AG04449 (cell line): ENCODE measurements around the gene MDC1.

Experiments
- CTCF ChIA-PET: fragments of 350-600 bp; formaldehyde crosslinking; extraction: SDS; loops from one replicate; lab custom pipeline; 2021; ENCODE audit warnings: antibody characterized with exemption; lab: Yijun Ruan, JAX
- POLR2A ChIA-PET: fragments of 400-600, 350-600 bp; formaldehyde crosslinking; extraction: SDS; loops from one replicate; lab custom pipeline; 2020; ENCODE audit warnings: antibody characterized with exemption, inconsistent platforms; lab: Yijun Ruan, JAX
- DNase-seq: peaks from one replicate; pipeline ENCODE4 v3.0.0-alpha.2; 2010; ENCODE audit warnings: low read depth, low spot score
- H3K4me3 ChIP-seq: 2 replicates; pipeline ENCODE4 v1.5.1; 2011; ENCODE audit warnings: low read depth, mild to moderate bottlenecking, control low read depth, low read length
- TF ChIP-seq, protein P1 (sequence below): IDR thresholded peaks from one replicate; pipeline ENCODE4 v1.5.1; 2011; ENCODE audit warnings: mild to moderate bottlenecking, moderate library complexity, low read length, control low read depth, inconsistent platforms; ENCODE audit not compliant: insufficient read depth; ENCODE audit errors: missing control alignments

Gene MDC1

DNA sequence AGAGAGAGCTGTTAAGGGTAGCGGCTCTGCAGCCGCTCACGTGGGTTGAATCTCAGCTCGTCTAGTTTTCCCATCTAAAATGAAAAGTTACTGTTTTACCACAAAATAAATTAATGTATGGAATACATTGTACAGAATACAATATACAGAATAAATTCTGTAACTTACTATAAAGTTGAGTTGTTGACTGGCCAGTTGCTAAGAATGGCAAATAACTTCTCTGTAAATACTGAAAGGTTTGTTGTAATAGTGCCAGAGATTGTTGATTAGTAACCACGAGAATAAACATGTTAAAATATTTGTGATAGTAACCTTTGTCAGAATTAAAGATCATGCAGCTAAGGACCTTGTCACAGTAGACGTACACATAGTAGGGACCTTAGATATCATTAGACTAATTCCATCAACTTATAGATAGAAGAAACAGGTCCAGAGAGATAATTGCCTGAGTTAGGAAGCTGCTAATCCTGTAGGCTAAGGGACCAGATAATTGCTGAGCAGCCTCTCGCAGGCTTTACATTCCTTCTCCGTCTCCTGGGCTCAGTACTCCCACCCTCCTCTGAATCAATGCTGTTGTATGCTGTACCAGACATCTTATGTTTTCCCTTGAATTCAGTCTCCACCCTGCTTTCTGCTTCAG, 25.8 kb downstream of the MDC1 start:
- POLR2A ChIA-PET, result interaction anchor here (0.6 to 1.4 kb wide), 8 partner anchors 11 to 90 kb away, joined by 3 to 6 read pairs (median 4); partner anchors contain the start of genes FLOT1 and TUBB
- TF ChIP-seq, protein P1, sequence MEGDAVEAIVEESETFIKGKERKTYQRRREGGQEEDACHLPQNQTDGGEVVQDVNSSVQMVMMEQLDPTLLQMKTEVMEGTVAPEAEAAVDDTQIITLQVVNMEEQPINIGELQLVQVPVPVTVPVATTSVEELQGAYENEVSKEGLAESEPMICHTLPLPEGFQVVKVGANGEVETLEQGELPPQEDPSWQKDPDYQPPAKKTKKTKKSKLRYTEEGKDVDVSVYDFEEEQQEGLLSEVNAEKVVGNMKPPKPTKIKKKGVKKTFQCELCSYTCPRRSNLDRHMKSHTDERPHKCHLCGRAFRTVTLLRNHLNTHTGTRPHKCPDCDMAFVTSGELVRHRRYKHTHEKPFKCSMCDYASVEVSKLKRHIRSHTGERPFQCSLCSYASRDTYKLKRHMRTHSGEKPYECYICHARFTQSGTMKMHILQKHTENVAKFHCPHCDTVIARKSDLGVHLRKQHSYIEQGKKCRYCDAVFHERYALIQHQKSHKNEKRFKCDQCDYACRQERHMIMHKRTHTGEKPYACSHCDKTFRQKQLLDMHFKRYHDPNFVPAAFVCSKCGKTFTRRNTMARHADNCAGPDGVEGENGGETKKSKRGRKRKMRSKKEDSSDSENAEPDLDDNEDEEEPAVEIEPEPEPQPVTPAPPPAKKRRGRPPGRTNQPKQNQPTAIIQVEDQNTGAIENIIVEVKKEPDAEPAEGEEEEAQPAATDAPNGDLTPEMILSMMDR, result no peak
- CTCF ChIA-PET, result interaction anchor here (1.1 to 2.4 kb wide), 4 partner anchors 12 to 31 kb away, joined by 4 to 12 read pairs (median 4); partner anchors contain the start of gene MDC1
- peak overlapping the region; percentile 98 for H3K4me3 ChIP-seq
- no peak for DNase-seq

DNA sequence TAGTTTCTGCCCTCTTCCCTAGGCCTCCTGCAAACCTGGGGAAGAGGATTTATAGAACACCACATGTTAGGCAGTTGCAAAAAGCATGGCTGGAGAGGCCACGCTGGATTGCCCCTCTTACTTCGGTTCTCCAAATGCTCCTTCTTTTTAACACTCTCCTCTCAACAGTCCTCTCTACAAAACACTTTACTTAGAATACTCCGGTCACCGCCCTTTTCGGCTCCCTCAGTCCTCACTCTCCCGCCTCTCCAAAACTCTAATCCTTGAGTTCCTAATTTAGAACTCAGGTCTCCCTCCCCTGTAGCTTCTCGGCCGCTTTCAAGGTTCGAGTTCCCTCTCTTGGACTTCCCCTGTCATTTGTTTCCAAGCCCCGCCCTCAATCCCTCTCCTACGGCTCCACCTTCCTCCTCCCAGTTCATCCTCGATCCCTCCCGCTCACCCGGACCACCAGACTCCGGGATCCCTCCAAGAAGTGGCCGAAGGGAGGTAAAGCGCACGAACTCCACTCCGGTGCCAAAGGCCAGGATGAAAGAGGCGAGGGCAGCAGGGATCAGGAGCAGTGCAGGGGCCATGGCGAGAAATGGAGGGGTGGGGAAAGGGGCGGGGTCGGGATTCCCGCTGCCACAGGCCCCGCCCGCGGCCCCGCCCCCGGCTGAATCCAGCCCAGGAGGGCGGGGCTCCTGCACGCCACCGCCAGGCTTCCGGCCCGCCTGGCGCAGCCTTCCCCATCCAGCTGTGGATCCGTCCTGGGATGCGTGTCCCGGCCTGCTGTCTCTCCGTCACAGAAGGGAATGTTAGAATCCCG, 26.5 kb downstream of the MDC1 start, which contains the start of gene NRM:
NRM (minus strand) TSS at position 582 of the 805 bp plus-strand sequence; CDS start at position 572, 10 bp downstream.
- ChIA-PET POLR2A (interaction anchor here (0.6 to 1.4 kb wide), 10 partner anchors 12 to 91 kb away, joined by 3 to 6 read pairs (median 4); partner anchors contain the start of genes FLOT1, MDC1, MRPS18B and TUBB), CTCF (interaction anchor here (1.1 to 3.4 kb wide), 6 partner anchors 12 to 32 kb away, joined by 3 to 31 read pairs (median 4); partner anchors contain the start of genes MDC1 and TUBB)
- TF ChIP-seq, protein P1, result no peak
- no peak for DNase-seq
- H3K4me3 ChIP-seq, result peak within 1 kb of the TSS; percentile 98

DNA sequence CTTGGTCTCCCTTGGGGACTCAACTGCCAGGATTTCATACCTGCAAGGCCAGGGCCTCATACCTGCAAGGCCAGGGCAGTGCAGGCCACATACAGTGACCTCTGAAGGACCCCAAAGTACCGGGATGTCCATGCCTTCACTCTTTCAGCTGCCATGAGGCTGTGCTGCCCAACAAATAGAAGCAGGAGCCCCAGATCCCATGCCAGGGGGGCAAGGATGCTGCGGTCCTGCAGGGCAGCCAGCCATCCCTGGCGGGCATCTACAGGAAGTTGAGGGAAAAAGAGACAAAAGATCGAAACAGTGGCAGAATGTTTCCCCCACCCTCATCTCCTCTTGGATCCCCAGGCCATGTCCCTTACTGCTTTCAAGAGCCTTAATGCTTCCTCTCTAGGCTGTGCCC, 27.1 kb downstream of the MDC1 start:
- H3K4me3 ChIP-seq, result peak overlapping the region; percentile 98
- CTCF ChIA-PET, result interaction anchor here (1.3 to 3.4 kb wide), 4 partner anchors 12 to 32 kb away, joined by 3 to 31 read pairs (median 8); partner anchors contain the start of gene TUBB
- DNase-seq, result no peak
- POLR2A ChIA-PET, result interaction anchor here (0.6 to 1.4 kb wide), 5 partner anchors 27 to 72 kb away, joined by 3 to 6 read pairs (median 4); partner anchors contain the start of genes MDC1 and MRPS18B
- TF ChIP-seq, protein P1, result no peak

DNA sequence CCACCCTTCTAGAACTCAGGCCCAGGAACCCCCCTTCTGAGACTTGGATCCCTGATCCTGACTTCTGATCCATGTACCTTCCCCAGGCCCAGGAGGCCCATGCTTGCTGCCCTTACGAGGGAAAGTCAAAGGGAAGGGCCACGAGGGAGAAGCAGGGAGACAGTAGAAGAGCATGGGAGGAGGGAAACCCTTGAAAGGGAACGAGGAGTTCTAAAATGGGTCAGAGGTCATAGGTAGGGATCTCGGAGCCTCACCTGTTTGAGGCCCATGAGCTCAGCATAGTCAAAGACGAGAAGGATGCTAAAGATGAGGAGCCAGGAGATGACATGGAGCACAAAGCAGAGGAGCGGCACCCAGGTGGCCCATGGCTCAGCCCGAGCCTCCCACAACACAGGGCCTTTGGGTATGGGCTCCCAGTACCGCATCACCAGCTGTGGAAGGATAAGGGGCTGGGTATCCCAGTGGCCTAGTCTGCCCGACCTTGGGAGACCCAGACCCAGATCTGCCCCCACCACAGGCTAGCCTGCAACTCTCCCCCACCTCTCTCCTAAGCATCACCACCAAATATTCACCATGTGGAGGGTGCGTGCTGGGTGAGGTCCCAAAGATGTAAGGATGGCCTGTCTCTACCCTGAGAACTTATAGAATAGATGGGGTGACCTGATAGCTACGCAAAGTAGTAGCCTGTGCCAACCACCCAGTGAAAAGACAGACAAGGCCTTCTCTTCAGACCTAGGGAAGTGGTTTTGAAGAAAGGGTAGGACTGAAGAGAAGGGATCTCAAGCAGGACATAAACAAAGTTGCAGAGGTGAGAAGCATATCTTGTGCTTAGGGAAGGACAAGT, 27.8 kb downstream of the MDC1 start:
- ChIA-PET CTCF (interaction anchor here (1.3 to 3.4 kb wide), 8 partner anchors 11 to 42 kb away, joined by 3 to 31 read pairs (median 10); partner anchors contain the start of genes DHX16 and TUBB), POLR2A (interaction anchor here (1.3 kb wide), 1 partner anchor 30 kb away, joined by 5 read pairs; the partner anchor contains the start of gene TUBB)
- H3K4me3 ChIP-seq, result peak overlapping the region; percentile 3
- TF ChIP-seq, protein P1, result no peak
- DNase-seq, result no peak

DNA sequence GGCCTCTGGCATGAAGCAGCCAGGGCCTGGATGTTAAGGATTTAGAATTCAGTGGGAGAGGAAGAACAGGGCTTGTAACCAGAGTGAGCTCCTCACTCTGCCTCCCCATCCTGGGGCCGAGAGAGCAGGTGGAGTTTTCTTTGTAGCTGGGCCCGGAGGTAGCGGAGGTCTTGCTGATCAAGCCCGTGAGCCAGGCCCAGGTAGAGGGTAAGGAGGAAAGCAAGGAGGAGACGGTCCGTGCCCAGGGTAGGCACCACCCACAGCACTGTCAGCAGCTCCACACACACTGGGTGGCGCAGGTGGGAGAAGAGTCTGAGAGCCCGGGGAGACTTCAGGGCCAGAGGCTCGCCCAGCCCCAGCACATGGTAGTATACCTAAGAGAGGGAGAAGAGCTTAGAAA, 28.5 kb downstream of the MDC1 start:
- POLR2A ChIA-PET, result interaction anchor here (1.0 to 2.0 kb wide), 4 partner anchors 29 to 41 kb away, joined by 4 to 16 read pairs (median 5); partner anchors contain the start of genes MDC1 and TUBB
- H3K4me3 ChIP-seq, result peak overlapping the region; percentile 15; the same call in 1 of the 2 replicates
- TF ChIP-seq, protein P1, result no peak
- DNase-seq, result no peak
- CTCF ChIA-PET, result interaction anchor here (1.3 to 3.4 kb wide), 8 partner anchors 11 to 42 kb away, joined by 3 to 31 read pairs (median 8); partner anchors contain the start of genes DHX16, MDC1 and TUBB
